Kidney (tissue), 14 donors: ENCODE results near the gene ZNF827. TPM values are rescaled to one million over a fixed set of nuclear protein-coding genes. Genes with fewer than 3 reads are reported as not detected.

ENCODE experiments used
- DNase-seq, 5 donors: peaks; one replicate each; pipeline ENCODE4 v3.0.0-alpha.2; 2013 to 2020
- FAIRE-seq: peaks from 2 replicates; lab custom pipeline; 2012; peaks lifted over from hg19 to GRCh38; lab: Jason Lieb, UNC
- H3K27ac ChIP-seq, 2 donors: one replicate each; pipeline ENCODE4 v1.7.0; 2013; ENCODE audit warnings: low read depth in 2 of 2, low read length in 2 of 2, inconsistent platforms in 1 of 2
- H3K27me3 ChIP-seq: one replicate; pipeline ENCODE4 v1.7.1; 2013; ENCODE audit warnings: low read length, inconsistent platforms; ENCODE audit not compliant: control insufficient read depth, insufficient read depth
- H3K36me3 ChIP-seq, 3 donors: one replicate each; pipeline versions ENCODE4 v1.7.0 to v1.7.1; 2013; ENCODE audit warnings: low read length in 3 of 3, control low read depth in 1 of 3, inconsistent platforms in 1 of 3; ENCODE audit not compliant: insufficient read depth in 3 of 3, control insufficient read depth in 2 of 3
- H3K4me1 ChIP-seq, 3 donors: one replicate each; pipeline versions ENCODE4 v1.7.0 to v1.7.1; 2013; ENCODE audit warnings: low read length in 3 of 3, inconsistent platforms in 1 of 3, low read depth in 1 of 3; ENCODE audit not compliant: control insufficient read depth in 2 of 3, insufficient read depth in 2 of 3
- H3K4me3 ChIP-seq, 3 donors: one replicate each; pipeline versions ENCODE4 v1.7.0 to v1.8.1; 2013; ENCODE audit warnings: low read length in 3 of 3, control low read depth in 1 of 3, inconsistent platforms in 1 of 3
- H3K9ac ChIP-seq, 3 donors: one replicate each; pipeline versions ENCODE4 v1.7.0 to v1.7.1; 2013; ENCODE audit warnings: low read length in 3 of 3, control low read depth in 1 of 3, inconsistent platforms in 1 of 3
- H3K9me3 ChIP-seq, 3 donors: one replicate each; pipeline versions ENCODE4 v1.7.0 to v1.7.1; 2013; ENCODE audit warnings: low read length in 3 of 3, control low read depth in 1 of 3, inconsistent platforms in 1 of 3; ENCODE audit not compliant: control insufficient read depth in 2 of 3, insufficient read depth in 1 of 3
- CTCF ChIP-seq: IDR thresholded peaks from 3 replicates; pipeline ENCODE4 v1.5.1; 2012; ENCODE audit warnings: mild to moderate bottlenecking, moderate library complexity, borderline replicate concordance; ENCODE audit not compliant: insufficient read depth; ENCODE audit errors: extremely low read depth
- intact Hi-C: fragments of 100-400 bp; cut with DNase I; formaldehyde crosslinking; loops from one replicate; pipeline ENCODE4 v1.11.1; 2022
- polyA plus RNA-seq: library from polyadenylated mRNA; stranded (reverse); fragments of 350-450 nt; fragmentation: Illumina TruSeq; extraction: RNeasy Lipid Tissue Mini Kit (QIAGEN cat#74804); gene quantifications from one replicate; pipeline ENCODE4 v1.2.3, GENCODE V29; 2014; ENCODE audit warnings: low read depth, low replicate concordance; ENCODE audit not compliant: insufficient read depth
- total RNA-seq: library from RNA; stranded (reverse); fragmentation: NEBNext Ultra II Directional; extraction: Animal tissue kit (Norgen Biotek cat#: 25700); gene quantifications from one replicate; pipeline ENCODE4 v1.2.1, GENCODE V29; 2021
- donor health status: control.
- donor health status: control.
- donor health status: control.
- donor health status: control.
- donor health status: control.
- donor health status: DM: yes; HTN: yes; CAD: no.
- donor health status: Normal renal cell carcinoma (clear cell type).

Gene ZNF827
- total and polyA plus RNA-seq, 2 donors from 2014 or later, result 3.5 to 22.6 TPM

GRCh38 chr4:145772347-145772746 is 166.3 kb downstream of the ZNF827 start:
- DNase-seq (no peak), FAIRE-seq (no peak)
- Histone ChIP-seq H3K9me3 (no peaks in the 10 kb centered on the region), H3K27ac (no peak overlapping the region), H3K4me1 (no peaks in the 10 kb centered on the region), H3K4me3 (no peak overlapping the region), H3K27me3 (no peaks in the 10 kb centered on the region), H3K9ac (no peak overlapping the region), H3K36me3 (peaks cover 6 to 27% (median 26%) of the 10 kb centered on the region in 3 donors)
- intact Hi-C loops, result no loop called here
- TF ChIP-seq CTCF, result no peak

- DNase-seq (no peak), FAIRE-seq (no peak)
- no peaks in the 10 kb centered on the region for H3K27me3 ChIP-seq
- H3K4me1 ChIP-seq, result no peaks in the 10 kb centered on the region
- no peak overlapping the region for H3K9ac ChIP-seq
- no peak overlapping the region for H3K27ac ChIP-seq
- intact Hi-C loops, result no loop called here
- TF ChIP-seq CTCF, result no peak
- H3K9me3 ChIP-seq, result no peaks in the 10 kb centered on the region
- no peak overlapping the region for H3K4me3 ChIP-seq
- peaks cover 11 to 23% (median 23%) of the 10 kb centered on the region in 3 donors for H3K36me3 ChIP-seq
Measured at GRCh38 chr4:145770124-145770523, 168.5 kb downstream of the ZNF827 start.

GRCh38 chr4:145769450-145770037 is 169.1 kb downstream of the ZNF827 start:
- Histone ChIP-seq H3K36me3 (peaks cover 12 to 27% (median 20%) of the 10 kb centered on the region in 3 donors), H3K4me3 (no peak overlapping the region), H3K9ac (no peak overlapping the region), H3K4me1 (no peaks in the 10 kb centered on the region), H3K27ac (no peak overlapping the region), H3K27me3 (no peaks in the 10 kb centered on the region), H3K9me3 (no peaks in the 10 kb centered on the region)
- FAIRE-seq, result no peak
- DNase-seq, result no peak
- no peak for TF ChIP-seq CTCF
- intact Hi-C loops, result no loop called here

GRCh38 chr4:145766273-145766672 is 172.3 kb downstream of the ZNF827 start:
- H3K27me3 ChIP-seq, result no peaks in the 10 kb centered on the region
- no peak for DNase-seq
- intact Hi-C loops, result no loop called here
- FAIRE-seq, result no peak
- H3K27ac ChIP-seq, result no peak overlapping the region
- peaks cover 9 to 20% (median 11%) of the 10 kb centered on the region in 3 donors for H3K36me3 ChIP-seq
- H3K9me3 ChIP-seq, result no peaks in the 10 kb centered on the region
- H3K4me1 ChIP-seq, result no peaks in the 10 kb centered on the region
- H3K9ac ChIP-seq, result no peak overlapping the region
- H3K4me3 ChIP-seq, result no peak overlapping the region
- no peak for TF ChIP-seq CTCF
